Measurements from ENCODE around the gene TMEM39A.

Gene TMEM39A

GRCh38 chr3:119388577-119388976, 74.8 kb downstream of the TMEM39A start:
- Histone ChIP-seq H3K27me3 (ENCODE audit: insufficient read depth, poor library complexity, severe bottlenecking) (no peaks in the 10 kb centered on the region), H3K27ac (replicated peaks) (no peak overlapping the region), H3K4me3 (replicated peaks; ENCODE audit: insufficient read depth, low read length) (no peak overlapping the region)
- TF ChIP-seq CTCF (IDR thresholded peaks at IDR 0.05; ENCODE audit: insufficient read depth, low read length), result no peak
- TF ChIP-seq GABPA (IDR thresholded peaks at IDR 0.05; ENCODE audit: low read depth), result no peak
- no peak for TF ChIP-seq POLR2AphosphoS5 (IDR thresholded peaks at IDR 0.05; ENCODE audit: low read depth)
- no peak for TF ChIP-seq REST (IDR thresholded peaks at IDR 0.05; ENCODE audit: insufficient replicate concordance, low read depth)
- no peak for TF ChIP-seq SPI1 (IDR thresholded peaks at IDR 0.05; ENCODE audit: borderline replicate concordance, low read depth)
- DNase-seq (ENCODE audit: low read depth in 1 of 2, low spot score in 1 of 2), result no peak

GRCh38 chr3:119382134-119382533, 81.3 kb downstream of the TMEM39A start:
- Histone ChIP-seq H3K27me3 (ENCODE audit: insufficient read depth, poor library complexity, severe bottlenecking) (no peaks in the 10 kb centered on the region), H3K27ac (replicated peaks) (no peak overlapping the region), H3K4me3 (replicated peaks; ENCODE audit: insufficient read depth, low read length) (no peak overlapping the region)
- DNase-seq (ENCODE audit: low read depth in 1 of 2, low spot score in 1 of 2), result no peak
- no peak for TF ChIP-seq SPI1 (IDR thresholded peaks at IDR 0.05; ENCODE audit: borderline replicate concordance, low read depth)
- no peak for TF ChIP-seq POLR2AphosphoS5 (IDR thresholded peaks at IDR 0.05; ENCODE audit: low read depth)
- TF ChIP-seq REST (IDR thresholded peaks at IDR 0.05; ENCODE audit: insufficient replicate concordance, low read depth), result no peak
- no peak for TF ChIP-seq CTCF (IDR thresholded peaks at IDR 0.05; ENCODE audit: insufficient read depth, low read length)
- no peak for TF ChIP-seq GABPA (IDR thresholded peaks at IDR 0.05; ENCODE audit: low read depth)

- TF ChIP-seq POLR2AphosphoS5 (IDR thresholded peaks at IDR 0.05; ENCODE audit: low read depth) (no peak), REST (IDR thresholded peaks at IDR 0.05; ENCODE audit: insufficient replicate concordance, low read depth) (no peak), GABPA (IDR thresholded peaks at IDR 0.05; ENCODE audit: low read depth) (no peak), SPI1 (IDR thresholded peaks at IDR 0.05; ENCODE audit: borderline replicate concordance, low read depth) (no peak), CTCF (IDR thresholded peaks at IDR 0.05; ENCODE audit: insufficient read depth, low read length) (no peak)
- H3K27me3 ChIP-seq (ENCODE audit: insufficient read depth, poor library complexity, severe bottlenecking), result no peaks in the 10 kb centered on the region
- DNase-seq (ENCODE audit: low read depth in 1 of 2, low spot score in 1 of 2), result no peak
- H3K4me3 ChIP-seq (replicated peaks; ENCODE audit: insufficient read depth, low read length), result no peak overlapping the region
- no peak overlapping the region for H3K27ac ChIP-seq (replicated peaks)
Measured at GRCh38 chr3:119380697-119381096, 82.7 kb downstream of the TMEM39A start.
